WTC11 (cell line): ENCODE results near the gene DUSP5.

Experiments
- CREM ChIP-seq: sonication (generic); formaldehyde crosslinking; IDR thresholded peaks from 2 replicates; pipeline ENCODE4 v1.8.1; 2022; ENCODE audit warnings: mild to moderate bottlenecking, missing genetic modification reagents, moderate library complexity
- CTCF ChIP-seq: fragments of 200-600 bp; IDR thresholded peaks from 2 replicates; pipeline ENCODE4 v1.8.0; 2022; ENCODE audit warnings: antibody characterized with exemption
- E2F1 ChIP-seq: sonication (generic); formaldehyde crosslinking; IDR thresholded peaks from 2 replicates; pipeline ENCODE4 v1.8.0; 2022; ENCODE audit warnings: mild to moderate bottlenecking, missing genetic modification reagents
- FOXJ3 ChIP-seq: sonication (generic); formaldehyde crosslinking; IDR thresholded peaks from 2 replicates; pipeline ENCODE4 v1.9.0; 2021; ENCODE audit warnings: missing genetic modification reagents, mild to moderate bottlenecking, borderline replicate concordance

- TF ChIP-seq FOXJ3 (no peak), E2F1 (no peak; the same call in 1 of the 2 replicates), CTCF (no peak), CREM (CRISPR knock-in tag) (peak; percentile 63; the same call in 1 of the 2 replicates)
Measured at GRCh38 chr10:110497438-110498086, at the start of gene DUSP5.
